Kasumi-1 (cell line): Measurements from ENCODE around the gene CYTH2.

Experiments used
- DNase-seq, 2 experiments: peaks; one replicate each; lab custom pipeline; 2025; lab: John Stamatoyannopoulos, UW

Gene CYTH2

DNA sequence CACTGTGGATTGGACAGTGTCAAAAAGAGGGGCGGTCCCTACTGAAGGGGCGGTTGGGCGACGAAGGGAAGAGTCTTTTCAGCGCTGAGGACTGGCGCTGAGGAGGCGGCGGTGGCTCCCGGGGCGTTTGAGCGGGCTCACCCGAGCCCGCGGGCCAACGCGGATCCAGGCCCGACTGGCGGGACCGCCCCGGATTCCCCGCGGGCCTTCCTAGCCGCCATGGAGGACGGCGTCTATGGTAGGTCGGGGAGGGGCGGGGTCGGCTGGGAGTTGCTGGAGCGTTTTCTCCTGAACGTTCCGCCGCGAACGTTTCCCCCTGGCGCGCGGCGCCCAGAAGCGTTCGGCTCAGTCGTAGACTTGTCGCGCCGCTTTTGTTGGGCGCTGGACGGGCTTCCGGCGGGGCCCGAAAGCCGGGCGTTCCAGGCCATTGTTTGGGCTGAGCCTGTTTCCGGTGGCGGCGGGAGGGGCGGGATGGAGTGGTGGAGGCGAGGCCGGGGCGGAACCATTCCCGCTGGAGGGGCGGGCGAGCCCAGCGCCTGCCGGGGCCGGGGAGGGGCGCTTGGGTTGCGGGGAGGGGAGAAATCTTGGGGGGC, at the start of gene CYTH2:
CYTH2 (plus strand) TSS at position 81 of the 593 bp plus-strand sequence; CDS start at position 220, 139 bp downstream.
- DNase-seq = peak; percentile 27 to 50

DNA sequence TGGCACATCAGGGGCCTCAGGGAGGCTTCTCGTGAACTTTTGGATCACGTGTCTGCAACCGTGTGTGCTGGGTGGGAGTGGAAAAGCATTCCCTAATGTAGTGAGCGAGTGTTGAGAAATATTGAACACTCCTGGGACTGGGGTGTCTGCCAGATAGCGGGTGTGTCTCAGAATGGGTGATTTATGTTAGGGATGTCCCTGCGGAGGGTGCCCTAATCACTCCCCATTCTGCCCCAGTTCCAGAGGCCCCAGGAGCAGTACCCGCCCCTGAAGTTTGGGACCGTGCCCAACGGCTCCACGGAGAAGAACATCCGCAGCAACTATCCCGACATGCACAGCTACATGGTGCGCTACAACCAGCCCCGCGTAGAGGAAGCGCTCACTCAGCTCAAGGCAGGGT, 47.6 kb upstream of the CYTH2 start:
- DNase-seq = no peak

- DNase-seq = peak; percentile 58 to 70
These were observed 44.4 kb upstream of the CYTH2 start for GRCh38 chr19:48424694-48425219.

- no peak for DNase-seq
These were observed 40.5 kb upstream of the CYTH2 start for GRCh38 chr19:48428670-48429069.

GRCh38 chr19:48433337-48433736, 35.8 kb upstream of the CYTH2 start:
- peak; percentile 47 to 60 for DNase-seq

- DNase-seq = no peak
These were observed 32.6 kb upstream of the CYTH2 start for GRCh38 chr19:48436586-48436985.

DNA sequence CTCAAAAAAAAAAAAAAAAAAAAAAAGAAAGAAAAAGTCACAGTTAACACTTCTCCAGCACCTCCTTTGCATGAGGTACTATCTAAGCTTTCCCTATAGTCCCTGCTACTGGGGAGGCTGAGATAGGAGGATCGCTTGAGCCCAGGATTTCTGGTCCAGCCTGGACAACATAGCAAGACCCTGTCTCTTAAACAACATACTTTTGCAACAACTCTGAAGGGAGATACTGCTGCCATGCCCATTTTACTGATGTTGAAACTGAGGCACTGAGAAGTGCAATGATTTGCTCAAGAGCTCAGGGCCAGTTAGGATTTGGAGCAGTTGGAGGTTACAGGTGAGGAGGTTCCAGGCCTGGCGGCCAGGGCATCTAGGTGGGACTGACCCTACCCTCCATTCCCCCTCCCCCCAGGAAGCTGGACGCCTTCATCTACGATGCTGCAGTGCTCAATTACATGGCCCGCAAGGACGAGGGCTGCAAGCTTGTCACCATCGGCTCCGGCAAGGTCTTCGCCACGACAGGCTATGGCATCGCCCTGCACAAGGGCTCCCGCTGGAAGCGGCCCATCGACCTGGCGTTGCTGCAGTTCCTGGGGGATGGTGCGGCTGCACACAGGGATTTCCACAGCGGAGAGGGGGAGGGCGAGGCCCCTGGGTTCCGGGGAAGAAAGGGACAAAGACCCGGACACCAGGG, 27.7 kb upstream of the CYTH2 start:
- DNase-seq = no peak

- DNase-seq = no peak
These were observed 26.8 kb upstream of the CYTH2 start for GRCh38 chr19:48442116-48443035.

GRCh38 chr19:48443256-48443655, 25.9 kb upstream of the CYTH2 start:
- no peak for DNase-seq

DNA sequence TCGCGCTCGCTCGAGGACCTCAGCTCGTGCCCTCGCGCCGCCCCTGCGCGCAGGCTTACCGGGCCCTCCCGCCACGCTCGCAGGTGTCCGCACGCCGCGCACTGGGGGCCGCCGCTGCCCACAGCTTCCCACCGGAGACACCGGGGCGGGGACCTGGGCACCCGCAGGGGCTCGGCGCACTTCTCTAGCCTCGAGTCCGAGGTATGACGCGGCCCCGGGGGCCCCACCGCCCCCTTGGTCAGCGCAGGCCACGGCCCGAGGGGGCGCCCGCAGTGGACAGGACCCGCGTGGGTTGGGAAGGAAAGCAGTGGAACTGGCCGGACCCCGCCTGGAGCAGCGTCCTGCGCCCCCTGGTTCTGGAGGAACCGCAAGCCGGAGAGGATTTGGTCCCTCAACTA, 25.4 kb upstream of the CYTH2 start:
- no peak for DNase-seq

GRCh38 chr19:48444129-48444935, 24.8 kb upstream of the CYTH2 start:
- no peak for DNase-seq

GRCh38 chr19:48444936-48445200, 24.3 kb upstream of the CYTH2 start:
- DNase-seq = peak in 1 of 2 experiments; percentile 39

- peak; percentile 77 for DNase-seq
These were observed 23.9 kb upstream of the CYTH2 start for GRCh38 chr19:48445256-48445605.

- peak; percentile 97 for DNase-seq
These were observed 23.3 kb upstream of the CYTH2 start, which contains the start of gene GRWD1 for GRCh38 chr19:48445606-48446481. Gene GRWD1, plus strand, starts transcription at chr19:48445983. Its CDS starts 23 bp downstream, at chr19:48446006.

- DNase-seq = no peak
These were observed 22.6 kb upstream of the CYTH2 start for GRCh38 chr19:48446579-48446978.

GRCh38 chr19:48448563-48448962, 20.6 kb upstream of the CYTH2 start:
- DNase-seq = no peak

DNA sequence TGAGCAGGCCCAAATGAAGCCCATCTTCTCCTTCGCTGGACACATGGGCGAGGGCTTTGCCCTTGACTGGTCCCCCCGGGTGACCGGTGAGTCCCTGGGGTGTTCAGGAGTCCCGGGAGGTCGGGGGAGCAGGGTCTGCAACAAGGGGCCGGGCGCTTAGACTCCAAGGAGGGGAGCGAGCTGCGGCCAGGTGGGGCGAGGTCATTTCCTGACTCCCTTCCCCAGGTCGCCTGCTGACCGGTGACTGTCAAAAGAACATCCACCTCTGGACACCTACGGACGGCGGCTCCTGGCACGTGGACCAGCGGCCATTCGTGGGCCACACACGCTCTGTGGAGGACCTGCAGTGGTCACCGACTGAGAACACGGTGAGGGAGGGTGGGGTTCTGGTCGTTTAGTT, 18.7 kb upstream of the CYTH2 start:
- no peak for DNase-seq

DNA sequence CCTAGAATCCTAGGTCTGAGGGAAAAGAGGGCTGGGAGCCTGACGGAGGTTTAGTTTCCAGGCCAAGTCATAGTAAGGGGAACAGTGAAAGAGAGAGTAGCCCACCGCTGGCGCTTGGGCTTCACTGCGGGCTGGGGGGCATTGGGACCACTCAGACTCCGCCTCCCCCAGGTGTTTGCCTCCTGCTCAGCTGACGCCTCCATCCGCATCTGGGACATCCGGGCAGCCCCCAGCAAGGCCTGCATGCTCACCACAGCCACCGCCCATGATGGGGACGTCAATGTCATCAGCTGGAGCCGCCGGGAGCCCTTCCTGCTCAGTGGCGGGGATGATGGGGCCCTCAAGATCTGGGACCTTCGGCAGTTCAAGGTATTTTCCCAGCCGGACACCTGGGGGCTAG, 18.3 kb upstream of the CYTH2 start:
- DNase-seq = no peak

DNA sequence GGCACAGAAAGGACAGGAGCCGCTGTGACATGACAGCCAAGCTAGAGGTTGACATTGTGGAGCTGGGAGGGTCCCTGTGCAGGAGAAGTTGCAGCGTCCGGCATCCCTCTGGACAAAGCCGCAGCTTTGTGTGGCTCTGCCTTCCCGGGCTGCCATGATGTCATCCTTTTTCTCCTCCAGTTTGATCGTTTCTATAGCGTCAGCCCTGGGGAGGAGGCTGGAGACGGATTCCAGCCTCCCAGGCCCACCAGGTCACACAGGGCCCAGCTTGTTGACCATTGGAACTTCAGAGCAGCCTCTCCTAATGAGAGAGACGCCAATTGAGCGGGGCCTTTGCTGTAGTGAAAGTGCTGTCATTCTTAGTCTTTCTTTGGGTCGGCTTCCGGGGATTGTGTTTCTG, 17.5 kb upstream of the CYTH2 start:
- DNase-seq = no peak

DNA sequence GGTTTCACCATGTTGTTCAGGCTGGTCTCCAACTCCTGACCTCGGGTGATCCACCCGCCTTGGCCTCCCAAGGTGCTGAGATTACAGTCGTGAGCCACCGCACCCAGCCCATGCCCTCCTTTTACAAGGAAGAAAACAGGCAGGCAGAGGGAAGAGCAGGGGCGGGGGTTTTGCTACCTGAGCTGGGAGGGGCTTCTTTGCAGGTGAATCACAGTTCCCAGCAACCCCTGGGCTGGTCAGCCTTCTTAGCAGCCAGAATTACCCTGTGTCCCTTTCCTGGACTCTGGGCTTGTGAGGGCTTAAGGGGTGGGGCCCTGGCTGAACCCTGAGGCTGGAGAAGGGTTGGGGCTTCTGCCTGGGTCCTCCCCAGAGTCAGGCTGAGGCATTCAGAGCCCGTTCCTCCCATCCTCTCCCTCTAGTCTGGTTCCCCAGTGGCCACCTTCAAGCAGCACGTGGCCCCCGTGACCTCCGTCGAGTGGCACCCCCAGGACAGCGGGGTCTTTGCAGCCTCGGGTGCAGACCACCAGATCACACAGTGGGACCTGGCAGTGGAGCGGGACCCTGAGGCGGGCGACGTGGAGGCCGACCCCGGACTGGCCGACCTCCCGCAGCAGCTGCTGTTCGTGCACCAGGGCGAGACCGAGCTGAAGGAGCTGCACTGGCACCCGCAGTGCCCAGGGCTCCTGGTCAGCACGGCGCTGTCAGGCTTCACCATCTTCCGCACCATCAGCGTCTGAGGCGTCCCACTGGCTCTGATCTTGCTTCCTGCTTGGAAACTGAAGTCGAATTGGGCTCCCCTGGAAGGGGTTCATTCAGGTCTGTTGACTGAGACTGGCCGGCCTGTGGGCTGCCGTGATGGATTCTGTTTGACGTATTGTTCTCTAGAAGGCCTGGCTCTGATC, 16.6 kb upstream of the CYTH2 start:
- DNase-seq = no peak
